ENCODE data around the gene PEX12. TPM values are rescaled to one million over a fixed set of nuclear protein-coding genes. Genes with fewer than 3 reads are reported as not detected.

Gene PEX12
- total RNA-seq, 2 experiments from 2014 or later: 3.0 to 3.2 TPM

DNA sequence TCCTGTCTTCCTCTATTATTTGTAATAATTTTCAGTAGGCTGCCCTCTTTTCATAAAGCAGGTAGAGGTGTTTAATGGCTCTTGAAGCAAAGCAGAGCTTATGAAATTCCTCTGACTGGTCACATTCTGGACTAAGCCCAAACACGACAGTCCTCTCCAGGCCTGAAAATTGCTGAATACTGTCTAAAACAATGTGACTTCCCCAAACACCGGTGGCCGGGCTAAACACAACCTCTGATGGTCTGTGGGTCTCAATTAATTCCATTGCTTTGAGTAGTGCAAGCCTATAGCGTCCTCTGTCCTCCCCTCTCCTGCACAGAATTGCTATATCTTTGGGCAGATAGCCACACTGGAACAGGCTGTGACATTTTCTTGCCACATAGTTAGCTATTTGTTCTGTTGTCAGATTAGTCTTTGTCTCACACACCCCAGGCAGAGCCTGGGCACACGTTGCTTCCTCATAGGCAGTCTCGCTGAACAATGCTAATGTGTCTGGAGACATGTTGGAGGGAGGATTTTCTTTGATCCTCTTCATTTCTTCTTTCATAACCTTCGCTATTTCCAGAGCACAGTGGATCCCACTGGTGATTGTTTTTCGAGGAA, 30.1 kb downstream of the PEX12 start:
- H3K9me3 Mint-ChIP-seq: no peaks in the 10 kb centered on the region
- H3K9me3 ChIP-seq (ENCODE audit: control insufficient read depth in 1 of 2, insufficient read depth in 1 of 2, low read length in 2 of 2): no peaks in the 10 kb centered on the region
- H3K4me3 Mint-ChIP-seq: no peak overlapping the region
- ChIA-PET CTCF (no interaction called here), POLR2A (interaction anchor here (0.8 kb wide), 1 partner anchor 306 kb away, joined by 3 read pairs; the partner anchor contains the start of gene SLFN5)
- peaks cover 3% of the 10 kb centered on the region for H3K4me1 Mint-ChIP-seq (ENCODE audit: low read depth)
- intact Hi-C loops (cut with DNase I, micrococcal nuclease): loop anchor here in 1 of 2 experiments (10.0 kb wide), 1 partner anchor 1124 kb away; no protein-coding TSS in a partner anchor
- no peak overlapping the region for H3K27ac ChIP-seq (ENCODE audit: low read depth in 1 of 2, low read length in 2 of 2)
- no peaks in the 10 kb centered on the region for H3K27me3 Mint-ChIP-seq
- DNase-seq (no peak), ATAC-seq (ENCODE audit: poor library complexity) (no peak)
- no peaks in the 10 kb centered on the region for H3K4me1 ChIP-seq (ENCODE audit: insufficient read depth, low read length)
- H3K4me3 ChIP-seq (ENCODE audit: low read length): no peak overlapping the region
- TF ChIP-seq CTCF (IDR thresholded peaks at IDR 0.05): no peak
- no peaks in the 10 kb centered on the region for H3K36me3 ChIP-seq (ENCODE audit: insufficient read depth, low read length)
- H3K36me3 Mint-ChIP-seq (ENCODE audit: low read depth): no peaks in the 10 kb centered on the region
- H3K27ac Mint-ChIP-seq: no peak overlapping the region
- no peaks in the 10 kb centered on the region for H3K27me3 ChIP-seq (ENCODE audit: control insufficient read depth in 1 of 2, insufficient read depth in 2 of 2, low read length in 2 of 2)

GRCh38 chr17:35546487-35546886, 31.9 kb downstream of the PEX12 start:
- no peaks in the 10 kb centered on the region for H3K9me3 ChIP-seq (ENCODE audit: control insufficient read depth in 1 of 2, insufficient read depth in 1 of 2, low read length in 2 of 2)
- Mint-ChIP-seq H3K27ac (no peak overlapping the region), H3K27me3 (no peaks in the 10 kb centered on the region), H3K36me3 (ENCODE audit: low read depth) (no peaks in the 10 kb centered on the region), H3K4me1 (ENCODE audit: low read depth) (peaks cover 9% of the 10 kb centered on the region), H3K4me3 (no peak overlapping the region), H3K9me3 (no peaks in the 10 kb centered on the region)
- no peak for TF ChIP-seq CTCF (IDR thresholded peaks at IDR 0.05)
- peaks cover 5% of the 10 kb centered on the region for H3K4me1 ChIP-seq (ENCODE audit: insufficient read depth, low read length)
- no peaks in the 10 kb centered on the region for H3K27me3 ChIP-seq (ENCODE audit: control insufficient read depth in 1 of 2, insufficient read depth in 2 of 2, low read length in 2 of 2)
- no peak overlapping the region for H3K4me3 ChIP-seq (ENCODE audit: low read length)
- no peak overlapping the region for H3K27ac ChIP-seq (ENCODE audit: low read depth in 1 of 2, low read length in 2 of 2)
- no peaks in the 10 kb centered on the region for H3K36me3 ChIP-seq (ENCODE audit: insufficient read depth, low read length)
- CTCF ChIA-PET: no interaction called here
- no peak for ATAC-seq (ENCODE audit: poor library complexity)
- intact Hi-C loops (cut with DNase I, micrococcal nuclease): loop anchor here in 1 of 2 experiments (10.0 kb wide), 1 partner anchor 1122 kb away; no protein-coding TSS in a partner anchor
- POLR2A ChIA-PET: no interaction called here
- no peak for DNase-seq

- POLR2A ChIA-PET: interaction anchor here (0.9 to 1.3 kb wide), 2 partner anchors 18 to 33 kb away, joined by 4 read pairs; partner anchors contain the start of gene PEX12
- intact Hi-C loops (cut with DNase I, micrococcal nuclease): loop anchor here in 1 of 2 experiments (10.0 kb wide), 1 partner anchor 1120 kb away; no protein-coding TSS in a partner anchor
- CTCF ChIA-PET: no interaction called here
- no peak overlapping the region for H3K4me3 Mint-ChIP-seq
- no peaks in the 10 kb centered on the region for H3K9me3 Mint-ChIP-seq
- H3K4me1 ChIP-seq (ENCODE audit: insufficient read depth, low read length): peaks cover 11% of the 10 kb centered on the region
- H3K27me3 ChIP-seq (ENCODE audit: control insufficient read depth in 1 of 2, insufficient read depth in 2 of 2, low read length in 2 of 2): no peaks in the 10 kb centered on the region
- H3K36me3 Mint-ChIP-seq (ENCODE audit: low read depth): no peaks in the 10 kb centered on the region
- ATAC-seq (ENCODE audit: poor library complexity): no peak
- no peaks in the 10 kb centered on the region for H3K9me3 ChIP-seq (ENCODE audit: control insufficient read depth in 1 of 2, insufficient read depth in 1 of 2, low read length in 2 of 2)
- H3K36me3 ChIP-seq (ENCODE audit: insufficient read depth, low read length): no peaks in the 10 kb centered on the region
- H3K4me3 ChIP-seq (ENCODE audit: low read length): no peak overlapping the region
- no peaks in the 10 kb centered on the region for H3K27me3 Mint-ChIP-seq
- H3K4me1 Mint-ChIP-seq (ENCODE audit: low read depth): peaks cover 22% of the 10 kb centered on the region
- no peak for DNase-seq
- no peak for TF ChIP-seq CTCF (IDR thresholded peaks at IDR 0.05)
- H3K27ac Mint-ChIP-seq: no peak overlapping the region
- H3K27ac ChIP-seq (ENCODE audit: low read depth in 1 of 2, low read length in 2 of 2): no peak overlapping the region
These were observed 33.2 kb downstream of the PEX12 start for GRCh38 chr17:35545150-35545549.

All from CD4-positive, alpha-beta T cell (primary cell).